ENCODE results near the gene WDR5.
A peak's percentile ranks its signal among the peaks of the same experiment; 100 is the strongest.

The WDR5 gene

GRCh38 chr9:134182554-134183085 is 46.7 kb downstream of the WDR5 start:
- no peaks in the 10 kb centered on the region for H3K9me3 ChIP-seq (ENCODE audit: control extremely low read depth in 1 of 5, control insufficient read depth in 4 of 5, insufficient read depth in 2 of 5, low read depth in 1 of 5, low read length in 4 of 5)
- no peak overlapping the region for H3K4me3 ChIP-seq (ENCODE audit: control insufficient read depth in 1 of 7, extremely low read depth in 1 of 7, insufficient read depth in 4 of 7, low read depth in 2 of 7, low read length in 6 of 7)
- WGBS (ENCODE audit: insufficient coverage), result 87% methylated on average over 3 of the region's 4 CpGs
- no peak overlapping the region for H3K27ac ChIP-seq (ENCODE audit: insufficient read depth in 1 of 2, low read depth in 1 of 2, low read length in 2 of 2, poor library complexity in 1 of 2, severe bottlenecking in 2 of 2)
- no peaks in the 10 kb centered on the region for H3K27me3 ChIP-seq (replicated peaks in 2 of 5; ENCODE audit: control insufficient read depth in 4 of 5, insufficient read depth in 5 of 5, low read length in 4 of 5)
- no peaks in the 10 kb centered on the region for H3K36me3 ChIP-seq (ENCODE audit: control insufficient read depth in 4 of 4, insufficient read depth in 4 of 4, low read length in 3 of 4)
- H3K4me1 ChIP-seq (ENCODE audit: control extremely low read depth in 1 of 4, control insufficient read depth in 4 of 4, insufficient read depth in 4 of 4, low read length in 3 of 4), result peaks cover 0 to 16% (median 13%) of the 10 kb centered on the region in 4 experiments
- DNase-seq, result peak in 2 of 3 donors; percentile 34 to 41
- POLR2A ChIA-PET, result interaction anchor here (0.7 kb wide), 1 partner anchor 93 kb away, joined by 8 read pairs; no protein-coding TSS in a partner anchor
- CTCF ChIA-PET, result no interaction called here

- peak in 2 of 3 donors; percentile 59 to 66 for DNase-seq
- Histone ChIP-seq H3K36me3 (ENCODE audit: control insufficient read depth in 4 of 4, insufficient read depth in 4 of 4, low read length in 3 of 4) (no peaks in the 10 kb centered on the region), H3K9me3 (ENCODE audit: control extremely low read depth in 1 of 5, control insufficient read depth in 4 of 5, insufficient read depth in 2 of 5, low read depth in 1 of 5, low read length in 4 of 5) (no peaks in the 10 kb centered on the region), H3K4me1 (ENCODE audit: control extremely low read depth in 1 of 4, control insufficient read depth in 4 of 4, insufficient read depth in 4 of 4, low read length in 3 of 4) (peaks cover 0 to 18% (median 10%) of the 10 kb centered on the region in 4 experiments), H3K4me3 (ENCODE audit: control insufficient read depth in 1 of 7, extremely low read depth in 1 of 7, insufficient read depth in 4 of 7, low read depth in 2 of 7, low read length in 6 of 7) (no peak overlapping the region), H3K27ac (ENCODE audit: insufficient read depth in 1 of 2, low read depth in 1 of 2, low read length in 2 of 2, poor library complexity in 1 of 2, severe bottlenecking in 2 of 2) (no peak overlapping the region), H3K27me3 (replicated peaks in 2 of 5; ENCODE audit: control insufficient read depth in 4 of 5, insufficient read depth in 5 of 5, low read length in 4 of 5) (peaks cover 0 to 11% (median 6%) of the 10 kb centered on the region in 5 experiments)
- CTCF ChIA-PET, result interaction anchor here (1.8 kb wide), 1 partner anchor 14 kb away, joined by 5 read pairs; no protein-coding TSS in a partner anchor
- POLR2A ChIA-PET, result no interaction called here
- 62% methylated on average over 6 of the region's 8 CpGs for WGBS (ENCODE audit: insufficient coverage)
These were observed 49.7 kb downstream of the WDR5 start for GRCh38 chr9:134185536-134186011.

- no peak overlapping the region for H3K4me3 ChIP-seq (ENCODE audit: control insufficient read depth in 1 of 7, extremely low read depth in 1 of 7, insufficient read depth in 4 of 7, low read depth in 2 of 7, low read length in 6 of 7)
- peaks cover 0 to 11% (median 6%) of the 10 kb centered on the region in 5 experiments for H3K27me3 ChIP-seq (replicated peaks in 2 of 5; ENCODE audit: control insufficient read depth in 4 of 5, insufficient read depth in 5 of 5, low read length in 4 of 5)
- DNase-seq, result no peak
- H3K36me3 ChIP-seq (ENCODE audit: control insufficient read depth in 4 of 4, insufficient read depth in 4 of 4, low read length in 3 of 4), result no peaks in the 10 kb centered on the region
- H3K9me3 ChIP-seq (ENCODE audit: control extremely low read depth in 1 of 5, control insufficient read depth in 4 of 5, insufficient read depth in 2 of 5, low read depth in 1 of 5, low read length in 4 of 5), result no peaks in the 10 kb centered on the region
- no peak overlapping the region for H3K27ac ChIP-seq (ENCODE audit: insufficient read depth in 1 of 2, low read depth in 1 of 2, low read length in 2 of 2, poor library complexity in 1 of 2, severe bottlenecking in 2 of 2)
- ChIA-PET POLR2A (interaction anchor here (0.6 kb wide), 2 partner anchors 209 to 234 kb away, joined by 3 read pairs; no protein-coding TSS in a partner anchor), CTCF (interaction anchor here (0.7 to 1.8 kb wide), 3 partner anchors 12 to 15 kb away, joined by 3 to 5 read pairs (median 4); no protein-coding TSS in a partner anchor)
- WGBS (ENCODE audit: insufficient coverage), result 81% methylated on average over 20 of the region's 21 CpGs
- H3K4me1 ChIP-seq (ENCODE audit: control extremely low read depth in 1 of 4, control insufficient read depth in 4 of 4, insufficient read depth in 4 of 4, low read length in 3 of 4), result peaks cover 0 to 17% (median 10%) of the 10 kb centered on the region in 4 experiments
These were observed 50.7 kb downstream of the WDR5 start for GRCh38 chr9:134186471-134187109.

- Histone ChIP-seq H3K27ac (ENCODE audit: insufficient read depth in 1 of 2, low read depth in 1 of 2, low read length in 2 of 2, poor library complexity in 1 of 2, severe bottlenecking in 2 of 2) (no peak overlapping the region), H3K4me1 (ENCODE audit: control extremely low read depth in 1 of 4, control insufficient read depth in 4 of 4, insufficient read depth in 4 of 4, low read length in 3 of 4) (peaks cover 0 to 15% (median 9%) of the 10 kb centered on the region in 4 experiments), H3K36me3 (ENCODE audit: control insufficient read depth in 4 of 4, insufficient read depth in 4 of 4, low read length in 3 of 4) (no peaks in the 10 kb centered on the region), H3K4me3 (ENCODE audit: control insufficient read depth in 1 of 7, extremely low read depth in 1 of 7, insufficient read depth in 4 of 7, low read depth in 2 of 7, low read length in 6 of 7) (no peak overlapping the region), H3K9me3 (ENCODE audit: control extremely low read depth in 1 of 5, control insufficient read depth in 4 of 5, insufficient read depth in 2 of 5, low read depth in 1 of 5, low read length in 4 of 5) (no peaks in the 10 kb centered on the region), H3K27me3 (replicated peaks in 2 of 5; ENCODE audit: control insufficient read depth in 4 of 5, insufficient read depth in 5 of 5, low read length in 4 of 5) (peaks cover 0 to 11% (median 6%) of the 10 kb centered on the region in 5 experiments)
- ChIA-PET POLR2A (interaction anchor here (0.6 kb wide), 1 partner anchor 209 kb away, joined by 3 read pairs; no protein-coding TSS in a partner anchor), CTCF (interaction anchor here (1.4 to 1.8 kb wide), 3 partner anchors 12 to 77 kb away, joined by 4 to 5 read pairs (median 4); no protein-coding TSS in a partner anchor)
- DNase-seq, result peak in 2 of 3 donors; percentile 34 to 46
- 77% methylated on average over 12 of the region's 12 CpGs for WGBS (ENCODE audit: insufficient coverage)
These were observed 51.2 kb downstream of the WDR5 start for GRCh38 chr9:134187110-134187531.

- Histone ChIP-seq H3K27me3 (replicated peaks in 2 of 5; ENCODE audit: control insufficient read depth in 4 of 5, insufficient read depth in 5 of 5, low read length in 4 of 5) (peaks cover 0 to 11% (median 6%) of the 10 kb centered on the region in 5 experiments), H3K9me3 (ENCODE audit: control extremely low read depth in 1 of 5, control insufficient read depth in 4 of 5, insufficient read depth in 2 of 5, low read depth in 1 of 5, low read length in 4 of 5) (no peaks in the 10 kb centered on the region), H3K4me1 (ENCODE audit: control extremely low read depth in 1 of 4, control insufficient read depth in 4 of 4, insufficient read depth in 4 of 4, low read length in 3 of 4) (peaks cover 0 to 15% (median 9%) of the 10 kb centered on the region in 4 experiments), H3K4me3 (ENCODE audit: control insufficient read depth in 1 of 7, extremely low read depth in 1 of 7, insufficient read depth in 4 of 7, low read depth in 2 of 7, low read length in 6 of 7) (no peak overlapping the region), H3K27ac (ENCODE audit: insufficient read depth in 1 of 2, low read depth in 1 of 2, low read length in 2 of 2, poor library complexity in 1 of 2, severe bottlenecking in 2 of 2) (no peak overlapping the region), H3K36me3 (ENCODE audit: control insufficient read depth in 4 of 4, insufficient read depth in 4 of 4, low read length in 3 of 4) (no peaks in the 10 kb centered on the region)
- POLR2A ChIA-PET, result no interaction called here
- CTCF ChIA-PET, result interaction anchor here (1.6 kb wide), 1 partner anchor 76 kb away, joined by 4 read pairs; no protein-coding TSS in a partner anchor
- WGBS (ENCODE audit: insufficient coverage), result 87% methylated on average over 10 of the region's 12 CpGs
- no peak for DNase-seq
These were observed 52.1 kb downstream of the WDR5 start for GRCh38 chr9:134187891-134188385.

- Histone ChIP-seq H3K9me3 (ENCODE audit: control extremely low read depth in 1 of 5, control insufficient read depth in 4 of 5, insufficient read depth in 2 of 5, low read depth in 1 of 5, low read length in 4 of 5) (no peaks in the 10 kb centered on the region), H3K27me3 (replicated peaks in 2 of 5; ENCODE audit: control insufficient read depth in 4 of 5, insufficient read depth in 5 of 5, low read length in 4 of 5) (peaks cover 0 to 11% (median 6%) of the 10 kb centered on the region in 5 experiments), H3K27ac (ENCODE audit: insufficient read depth in 1 of 2, low read depth in 1 of 2, low read length in 2 of 2, poor library complexity in 1 of 2, severe bottlenecking in 2 of 2) (no peak overlapping the region), H3K4me1 (ENCODE audit: control extremely low read depth in 1 of 4, control insufficient read depth in 4 of 4, insufficient read depth in 4 of 4, low read length in 3 of 4) (peaks cover 0 to 15% (median 9%) of the 10 kb centered on the region in 4 experiments), H3K4me3 (ENCODE audit: control insufficient read depth in 1 of 7, extremely low read depth in 1 of 7, insufficient read depth in 4 of 7, low read depth in 2 of 7, low read length in 6 of 7) (no peak overlapping the region), H3K36me3 (ENCODE audit: control insufficient read depth in 4 of 4, insufficient read depth in 4 of 4, low read length in 3 of 4) (no peaks in the 10 kb centered on the region)
- WGBS (ENCODE audit: insufficient coverage), result 83% methylated on average over 17 of the region's 23 CpGs
- CTCF ChIA-PET, result interaction anchor here (1.6 kb wide), 1 partner anchor 75 kb away, joined by 4 read pairs; no protein-coding TSS in a partner anchor
- POLR2A ChIA-PET, result no interaction called here
- no peak for DNase-seq
These were observed 52.7 kb downstream of the WDR5 start for GRCh38 chr9:134188386-134189144.

Data from common myeloid progenitor, CD34-positive (primary cell).